Right lobe of liver (tissue), 4 donors: ENCODE results near the gene LETM1.

Source experiments
- CTCF ChIP-seq, 4 donors: fragments of 200-600 bp in 3 of 4; fragments of 450-650 bp in 1 of 4; IDR thresholded peaks; one replicate each; pipeline versions ENCODE4 v1.5.1 to v1.8.0; 2016 to 2022; ENCODE audit warnings: antibody characterized with exemption in 4 of 4, mild to moderate bottlenecking in 2 of 4
- POLR2A ChIP-seq: fragments of 450-650 bp; IDR thresholded peaks from one replicate; pipeline ENCODE4 v1.6.1; 2017; ENCODE audit warnings: antibody characterized with exemption, mild to moderate bottlenecking
- donor health status: DM: no; HTN: no; CAD: no.
- donor health status: DM: no; HTN: no; CAD: no.
- donor health status: DM: no; HTN: yes; CAD: no.

GRCh38 chr4:1823545-1823932 is 32.4 kb downstream of the LETM1 start:
- TF ChIP-seq POLR2A (no peak), CTCF (IDR thresholded peaks at IDR 0.05) (no peak)
